Mammary epithelial cell (primary cell): ENCODE data around the gene FAM43B.

ENCODE experiments used
- EZH2 ChIP-seq: IDR thresholded peaks from 2 replicates; pipeline ENCODE4 v1.6.1; 2012; ENCODE audit warnings: low read length, inconsistent platforms, borderline replicate concordance
- TF ChIP-seq, protein P1 (sequence below), 2 donors: IDR thresholded peaks in 1 of 2; conservative IDR thresholded peaks in 1 of 2; 2 replicates each; pipeline ENCODE4 v1.5.1; 2011 to 2012; ENCODE audit warnings: inconsistent platforms in 2 of 2, low read length in 2 of 2, mild to moderate bottlenecking in 2 of 2, control low read depth in 1 of 2, low read depth in 1 of 2; ENCODE audit not compliant: insufficient read depth in 1 of 2; ENCODE audit errors: extremely low read depth in 1 of 2

- TF ChIP-seq, protein P1, sequence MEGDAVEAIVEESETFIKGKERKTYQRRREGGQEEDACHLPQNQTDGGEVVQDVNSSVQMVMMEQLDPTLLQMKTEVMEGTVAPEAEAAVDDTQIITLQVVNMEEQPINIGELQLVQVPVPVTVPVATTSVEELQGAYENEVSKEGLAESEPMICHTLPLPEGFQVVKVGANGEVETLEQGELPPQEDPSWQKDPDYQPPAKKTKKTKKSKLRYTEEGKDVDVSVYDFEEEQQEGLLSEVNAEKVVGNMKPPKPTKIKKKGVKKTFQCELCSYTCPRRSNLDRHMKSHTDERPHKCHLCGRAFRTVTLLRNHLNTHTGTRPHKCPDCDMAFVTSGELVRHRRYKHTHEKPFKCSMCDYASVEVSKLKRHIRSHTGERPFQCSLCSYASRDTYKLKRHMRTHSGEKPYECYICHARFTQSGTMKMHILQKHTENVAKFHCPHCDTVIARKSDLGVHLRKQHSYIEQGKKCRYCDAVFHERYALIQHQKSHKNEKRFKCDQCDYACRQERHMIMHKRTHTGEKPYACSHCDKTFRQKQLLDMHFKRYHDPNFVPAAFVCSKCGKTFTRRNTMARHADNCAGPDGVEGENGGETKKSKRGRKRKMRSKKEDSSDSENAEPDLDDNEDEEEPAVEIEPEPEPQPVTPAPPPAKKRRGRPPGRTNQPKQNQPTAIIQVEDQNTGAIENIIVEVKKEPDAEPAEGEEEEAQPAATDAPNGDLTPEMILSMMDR (conservative IDR thresholded peaks at IDR 0.05 in 1 of 2, IDR thresholded peaks at IDR 0.05 in 1 of 2; ENCODE audit: extremely low read depth in 1 of 2, insufficient read depth in 1 of 2, low read depth in 1 of 2, low read length in 2 of 2): no peak
- TF ChIP-seq EZH2: no peak
Measured at GRCh38 chr1:20530306-20530705, 22.1 kb upstream of the FAM43B start.
